DMS53 treated with DMSO at 0.1 percent for 48 hours (cell line): ENCODE measurements around the gene NECAB3.

Experiments
- DNase-seq: peaks from one replicate; lab custom pipeline; 2025; ENCODE audit not compliant: unreplicated experiment; lab: John Stamatoyannopoulos, UW

The NECAB3 gene

GRCh38 chr20:33664762-33665144, 9.5 kb downstream of the NECAB3 start:
- no peak for DNase-seq

- DNase-seq = no peak
These were observed 10.0 kb downstream of the NECAB3 start for GRCh38 chr20:33664085-33664761.

- DNase-seq = peak; percentile 56
These were observed 10.8 kb downstream of the NECAB3 start for GRCh38 chr20:33663161-33664084.

- DNase-seq = no peak
These were observed 12.1 kb downstream of the NECAB3 start, which contains the start of gene C20orf144 for GRCh38 chr20:33662172-33662571. C20orf144 (plus strand) TSS chr20:33662327; CDS start chr20:33662346, 19 bp downstream.

- DNase-seq = no peak
These were observed 13.6 kb downstream of the NECAB3 start for GRCh38 chr20:33660685-33661058.

GRCh38 chr20:33660035-33660684, 14.1 kb downstream of the NECAB3 start:
- DNase-seq = no peak

- no peak for DNase-seq
These were observed 14.7 kb downstream of the NECAB3 start for GRCh38 chr20:33659341-33660034.

- no peak for DNase-seq
These were observed 15.3 kb downstream of the NECAB3 start for GRCh38 chr20:33658929-33659328.

GRCh38 chr20:33658510-33658909, 15.7 kb downstream of the NECAB3 start:
- DNase-seq = no peak

- no peak for DNase-seq
These were observed 16.5 kb downstream of the NECAB3 start for GRCh38 chr20:33657704-33658095.

- DNase-seq = no peak
These were observed 17.2 kb downstream of the NECAB3 start for GRCh38 chr20:33656783-33657703.

GRCh38 chr20:33656010-33656782, 18.0 kb downstream of the NECAB3 start:
- DNase-seq = no peak

- no peak for DNase-seq
These were observed 19.1 kb downstream of the NECAB3 start for GRCh38 chr20:33655164-33655563.

GRCh38 chr20:33654680-33655161, 19.5 kb downstream of the NECAB3 start:
- no peak for DNase-seq

GRCh38 chr20:33653900-33654596, 20.2 kb downstream of the NECAB3 start:
- DNase-seq = peak; percentile 98

GRCh38 chr20:33653218-33653899, 20.9 kb downstream of the NECAB3 start:
- DNase-seq = peak; percentile 88

GRCh38 chr20:33651562-33652048, 22.6 kb downstream of the NECAB3 start:
- no peak for DNase-seq
